Measurements from ENCODE around the gene HSPA5.

DNA sequence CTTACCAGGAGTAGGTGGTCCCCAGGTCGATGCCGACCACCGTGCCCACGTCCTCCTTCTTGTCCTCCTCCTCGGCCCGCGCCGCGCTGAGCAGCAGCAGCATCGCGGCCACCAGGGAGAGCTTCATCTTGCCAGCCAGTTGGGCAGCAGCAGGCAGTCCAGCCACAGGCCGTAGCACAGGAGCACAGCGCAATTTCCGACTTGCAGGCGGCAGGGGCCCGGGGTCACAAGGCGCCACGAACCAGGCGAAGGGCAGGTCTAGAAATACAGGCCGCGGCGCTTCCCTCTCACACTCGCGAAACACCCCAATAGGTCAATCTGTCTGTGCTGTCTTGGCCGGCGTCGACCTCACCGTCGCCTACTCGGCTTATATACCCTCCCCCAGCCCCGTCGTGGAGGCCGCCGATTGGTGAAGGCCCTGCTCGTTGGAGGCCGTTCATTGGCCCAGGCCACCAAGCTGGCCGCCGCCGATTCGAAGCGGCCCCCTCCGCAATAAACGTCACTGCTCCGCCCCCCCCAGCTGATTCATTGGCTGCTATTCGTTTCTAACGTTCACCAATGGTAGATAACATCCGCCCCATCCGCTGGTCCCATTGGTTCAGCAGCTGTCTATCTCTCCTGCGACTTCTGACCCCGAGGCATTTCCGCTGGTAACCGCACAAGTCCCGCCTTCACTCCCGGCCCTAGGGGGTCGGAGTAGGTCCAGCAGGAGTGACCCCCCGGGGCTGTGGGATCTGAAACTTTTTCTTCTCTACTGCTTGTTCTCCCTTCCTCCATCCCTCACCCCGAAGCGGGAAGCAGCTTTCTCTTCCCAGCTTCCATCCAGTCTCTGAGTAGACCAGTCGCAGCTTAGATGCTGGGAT, at the start of gene HSPA5:
- TF ChIP-seq, protein P1, sequence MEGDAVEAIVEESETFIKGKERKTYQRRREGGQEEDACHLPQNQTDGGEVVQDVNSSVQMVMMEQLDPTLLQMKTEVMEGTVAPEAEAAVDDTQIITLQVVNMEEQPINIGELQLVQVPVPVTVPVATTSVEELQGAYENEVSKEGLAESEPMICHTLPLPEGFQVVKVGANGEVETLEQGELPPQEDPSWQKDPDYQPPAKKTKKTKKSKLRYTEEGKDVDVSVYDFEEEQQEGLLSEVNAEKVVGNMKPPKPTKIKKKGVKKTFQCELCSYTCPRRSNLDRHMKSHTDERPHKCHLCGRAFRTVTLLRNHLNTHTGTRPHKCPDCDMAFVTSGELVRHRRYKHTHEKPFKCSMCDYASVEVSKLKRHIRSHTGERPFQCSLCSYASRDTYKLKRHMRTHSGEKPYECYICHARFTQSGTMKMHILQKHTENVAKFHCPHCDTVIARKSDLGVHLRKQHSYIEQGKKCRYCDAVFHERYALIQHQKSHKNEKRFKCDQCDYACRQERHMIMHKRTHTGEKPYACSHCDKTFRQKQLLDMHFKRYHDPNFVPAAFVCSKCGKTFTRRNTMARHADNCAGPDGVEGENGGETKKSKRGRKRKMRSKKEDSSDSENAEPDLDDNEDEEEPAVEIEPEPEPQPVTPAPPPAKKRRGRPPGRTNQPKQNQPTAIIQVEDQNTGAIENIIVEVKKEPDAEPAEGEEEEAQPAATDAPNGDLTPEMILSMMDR (IDR thresholded peaks at IDR 0.05; ENCODE audit: low read depth, low read length) = no peak; the same call in 1 of the 2 replicates
- TF ChIP-seq EZH2phosphoT487 (IDR thresholded peaks at IDR 0.05; ENCODE audit: low read depth) = no peak

Data from OCI-LY3 (cell line).